Transverse colon (tissue), 4 donors: ENCODE data around the gene TBC1D22B.
"Not testable (repeated sequence)": the region's sequence is repeated elsewhere in the genome, so short reads cannot be mapped to it uniquely, and the experiment has no call there.

Source experiments
- CTCF ChIP-seq, 5 experiments: fragments of 200-600 bp in 3 of 5; fragments of 450-650 bp in 2 of 5; sonication (generic) in 3 of 5; IDR thresholded peaks; 1 replicate in 2 of 5; 2 replicates in 3 of 5; pipeline ENCODE4 v1.5.1; 2016 to 2017; ENCODE audit warnings: antibody characterized with exemption in 5 of 5, inconsistent platforms in 3 of 5, mild to moderate bottlenecking in 2 of 5, moderate library complexity in 1 of 5
- EP300 ChIP-seq: sonication (generic); formaldehyde crosslinking; IDR thresholded peaks from one replicate; pipeline ENCODE4 v1.6.1; 2017; ENCODE audit warnings: antibody characterized with exemption, low read depth
- POLR2AphosphoS5 ChIP-seq, 3 donors: sonication (generic); formaldehyde crosslinking; IDR thresholded peaks; one replicate each; pipeline ENCODE4 v1.6.1; 2016; ENCODE audit warnings: antibody characterized with exemption in 3 of 3

GRCh38 chr6:37338317-37338716, 80.7 kb downstream of the TBC1D22B start:
- TF ChIP-seq EP300; CTCF (IDR thresholded peaks at IDR 0.05); POLR2AphosphoS5 (IDR thresholded peaks at IDR 0.05): not testable (repeated sequence)
